ENCODE data around the gene ABHD8. TPM values are rescaled to one million over a fixed set of nuclear protein-coding genes. Genes with fewer than 3 reads are reported as not detected.
"Not testable (repeated sequence)": the region's sequence is repeated elsewhere in the genome, so short reads cannot be mapped to it uniquely, and the experiment has no call there.

ABHD8 gene
- total RNA-seq, 1 donor from 2014 or later = 5.6 TPM

DNA sequence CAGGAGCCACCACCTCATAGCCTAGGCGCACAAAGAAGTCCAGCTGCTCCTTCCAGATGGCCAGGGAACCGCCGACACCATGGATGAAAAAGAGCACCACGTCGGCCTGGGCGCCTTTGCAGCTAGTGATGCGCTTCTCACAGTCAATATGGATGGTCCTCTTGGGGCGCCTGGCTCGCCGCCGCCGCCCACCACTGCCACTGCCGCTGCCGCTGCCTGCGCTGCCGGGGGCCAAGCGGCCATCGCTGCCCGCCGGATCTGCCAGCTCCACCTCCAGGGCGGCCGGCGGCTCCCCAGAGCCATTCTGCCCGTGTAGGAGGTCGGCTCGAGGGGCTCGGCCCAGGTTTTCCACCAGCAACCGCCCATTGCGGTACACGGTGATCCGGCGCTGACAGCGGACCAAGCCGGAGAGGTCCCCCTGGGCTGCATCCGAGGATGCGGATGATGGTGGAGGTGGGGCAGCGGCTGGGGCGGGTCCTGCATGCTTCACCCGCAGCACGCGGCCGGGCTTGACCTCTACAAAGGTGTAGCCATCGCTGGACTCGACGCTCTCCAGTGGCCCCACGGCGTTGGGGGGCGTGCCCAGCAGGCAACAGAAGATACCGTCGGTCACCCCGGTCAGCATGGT is 2.1 kb downstream of the ABHD8 start:
- DNase-seq (ENCODE audit: low read depth in 2 of 2) = no peak

DNA sequence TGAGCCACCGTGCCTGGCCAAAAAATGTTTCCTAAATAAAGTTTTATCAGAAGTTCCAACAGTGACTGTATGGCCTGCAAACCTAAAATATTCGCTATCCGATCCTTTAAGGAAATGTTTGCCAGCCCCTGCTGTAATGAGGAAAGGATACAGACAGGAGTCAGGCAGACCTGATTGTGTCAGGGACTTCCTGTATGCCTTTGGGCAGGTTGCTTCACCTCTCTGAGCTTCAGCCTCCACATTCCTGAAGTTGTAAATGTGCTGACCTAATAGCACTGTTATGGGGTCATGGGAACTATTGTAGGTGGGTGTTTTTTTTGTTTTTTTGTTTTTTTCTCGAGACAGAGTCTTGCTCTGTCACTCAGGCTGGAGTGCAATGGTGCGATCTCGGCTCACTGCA is 6.2 kb downstream of the ABHD8 start:
- no peak for DNase-seq (ENCODE audit: low read depth in 2 of 2)

DNA sequence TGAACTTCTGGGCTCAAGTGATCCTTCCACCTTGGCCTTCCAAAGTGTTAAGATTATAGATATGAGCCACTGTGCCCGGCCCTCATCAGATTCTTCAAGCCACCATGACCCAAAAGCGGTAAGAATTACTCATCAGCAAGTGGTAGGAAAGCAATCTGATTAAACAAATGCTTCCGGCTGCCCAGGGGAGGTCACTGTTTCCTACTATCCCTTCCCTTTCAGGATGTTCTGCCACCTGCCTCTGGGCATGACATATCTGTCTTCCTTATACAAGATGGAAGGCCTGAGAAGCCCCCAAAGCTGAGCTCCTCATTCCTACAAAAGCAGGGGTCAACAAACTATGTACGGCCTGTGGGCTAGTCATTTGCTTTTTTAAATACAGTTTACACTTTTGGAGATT is 7.0 kb downstream of the ABHD8 start:
- peak; percentile 74 to 75 for DNase-seq (ENCODE audit: low read depth in 2 of 2)

DNA sequence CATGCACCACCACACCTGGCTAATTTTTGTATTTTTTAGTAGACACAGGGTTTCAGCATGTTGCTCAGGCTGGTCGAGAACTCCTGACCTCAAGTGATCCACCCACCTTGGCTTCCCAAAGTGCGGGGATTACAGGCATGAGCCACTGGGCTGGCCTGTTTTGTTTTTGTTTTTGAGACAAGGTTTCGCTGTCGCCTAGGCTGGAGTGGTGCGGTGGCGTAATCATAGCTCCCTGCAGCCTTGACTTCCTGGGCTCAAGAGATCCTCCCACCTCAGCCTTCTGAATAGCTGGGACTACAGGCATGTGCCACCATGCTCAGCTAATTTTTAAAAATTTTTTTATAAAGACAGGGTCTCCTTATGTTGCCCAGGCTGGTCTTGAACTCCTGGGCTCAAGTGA is 7.7 kb downstream of the ABHD8 start:
- DNase-seq (ENCODE audit: low read depth in 2 of 2) = not testable (repeated sequence)

DNA sequence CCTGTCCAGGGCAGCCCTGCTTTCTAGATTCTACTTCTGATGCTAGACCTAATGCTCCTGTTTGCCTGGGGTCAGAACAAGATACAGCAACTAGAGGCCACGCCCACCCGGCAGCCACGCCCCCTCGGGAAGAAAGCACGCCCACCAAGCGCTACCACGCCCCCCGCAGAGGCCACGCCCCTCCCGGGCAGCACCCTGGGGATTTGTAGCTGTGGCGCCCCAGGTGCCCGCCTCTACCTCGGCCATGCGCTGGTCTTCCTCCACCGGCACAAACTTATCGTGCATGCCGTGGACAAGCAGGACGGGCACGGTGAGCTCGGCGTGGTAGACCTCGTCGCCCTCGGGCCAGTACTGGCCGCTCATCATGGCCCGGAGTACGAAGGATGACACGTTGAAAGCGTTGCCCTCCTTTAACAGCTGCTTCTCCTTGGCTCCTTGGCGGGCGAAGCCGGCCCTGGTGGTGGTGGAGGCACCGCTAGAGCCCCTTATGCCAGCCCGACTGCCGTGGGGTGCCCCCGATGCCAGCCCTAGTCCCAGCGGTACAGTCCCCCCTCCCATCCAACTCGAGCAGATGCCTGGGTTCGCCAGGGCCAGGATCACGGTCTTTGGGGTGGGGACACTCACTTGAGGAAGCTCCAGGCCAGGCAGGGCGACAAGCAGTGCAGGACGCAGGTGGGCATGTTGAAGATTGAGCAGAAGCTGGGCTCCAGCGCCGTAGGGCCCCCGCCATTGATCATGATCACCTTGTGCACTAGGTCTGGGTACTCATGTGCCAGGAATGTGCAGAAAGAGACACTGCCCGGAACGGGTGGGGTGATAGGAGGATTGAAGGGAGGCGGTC is 9.0 kb downstream of the ABHD8 start:
- peak; percentile 24 to 44 for DNase-seq (ENCODE audit: low read depth in 2 of 2)

DNA sequence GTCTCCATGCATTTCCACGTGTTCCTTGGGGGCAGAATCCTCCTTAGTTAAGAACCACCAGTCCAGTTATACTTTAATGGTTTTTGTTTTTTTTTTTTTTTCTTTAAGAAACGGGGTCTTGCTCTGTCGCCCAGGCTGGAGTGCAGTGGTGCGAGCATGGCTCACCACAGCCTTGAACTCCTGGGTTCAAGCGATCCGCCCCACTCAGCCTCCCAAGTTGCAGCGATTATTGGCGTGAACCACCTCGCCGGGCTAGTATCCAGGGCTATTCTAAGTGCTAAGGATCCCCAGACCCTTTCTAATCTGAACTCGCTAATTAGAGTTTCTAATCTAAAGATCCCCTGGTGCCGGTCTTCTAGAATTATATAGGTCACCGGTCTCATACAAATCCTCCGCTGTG is 9.6 kb downstream of the ABHD8 start:
- DNase-seq (ENCODE audit: low read depth in 2 of 2) = no peak

DNA sequence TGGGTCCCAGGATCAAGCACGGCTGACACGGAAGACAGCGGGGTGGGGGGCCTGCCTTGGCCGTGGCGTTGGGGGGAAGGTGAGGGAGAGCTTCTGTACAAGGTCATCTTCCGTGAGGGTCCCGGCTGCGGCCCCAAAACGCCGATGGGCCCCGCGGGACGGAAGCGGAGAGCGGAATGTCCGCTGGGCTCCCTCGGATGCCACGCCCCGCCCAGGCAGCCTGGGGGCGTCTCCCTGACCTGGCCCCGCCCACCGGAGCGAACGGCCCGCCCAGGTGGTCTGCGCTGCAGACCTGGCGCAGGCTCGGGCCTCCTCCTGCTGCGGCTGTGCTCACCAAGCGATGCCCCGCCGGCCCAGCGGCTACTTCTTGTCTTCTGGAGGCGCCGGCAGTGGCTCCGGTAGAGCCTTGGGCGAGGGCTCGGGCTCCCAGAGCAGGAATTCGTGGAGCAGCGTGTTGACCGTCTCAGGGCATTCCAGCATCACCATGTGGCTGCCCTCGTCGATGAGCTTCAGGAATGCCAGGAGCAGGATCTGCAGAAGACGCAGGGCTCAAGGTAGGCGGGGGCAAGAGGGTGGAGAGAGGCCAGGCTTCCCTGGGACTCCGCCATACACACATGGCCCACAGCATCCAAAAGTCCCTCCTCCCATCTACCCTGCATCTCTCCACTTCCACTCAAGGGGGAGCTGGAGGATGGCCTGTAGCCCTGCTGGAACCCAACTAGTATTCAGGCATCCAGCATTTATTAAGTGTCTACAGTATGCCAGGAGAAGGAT is 10.7 kb downstream of the ABHD8 start:
- peak; percentile 85 to 86 for DNase-seq (ENCODE audit: low read depth in 2 of 2)

- peak; percentile 85 to 92 for DNase-seq (ENCODE audit: low read depth in 2 of 2)
Observed at GRCh38 chr19:17289489-17289888, 13.7 kb downstream of the ABHD8 start.

- DNase-seq (ENCODE audit: low read depth in 2 of 2) = no peak
Observed at GRCh38 chr19:17286752-17287151, 16.5 kb downstream of the ABHD8 start.

DNA sequence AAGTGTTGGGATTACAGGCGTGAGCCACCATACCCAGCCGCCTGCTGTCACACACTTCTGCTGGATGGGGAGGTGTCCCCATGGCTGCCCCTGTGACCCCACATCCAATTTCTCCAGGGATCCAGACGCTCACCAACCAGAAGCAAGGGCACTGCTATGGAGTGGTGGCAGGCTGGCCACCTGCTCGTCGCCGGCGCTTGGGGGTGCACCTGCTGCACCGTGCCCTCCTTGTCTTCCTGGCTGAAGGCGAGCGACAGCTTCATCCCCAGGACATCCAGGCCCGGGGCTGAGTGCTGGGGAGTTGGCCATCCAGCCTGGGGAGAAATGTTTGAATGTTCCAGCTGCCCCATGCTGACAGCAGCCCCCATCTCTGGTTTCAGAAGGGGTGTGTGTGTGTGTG is 17.0 kb downstream of the ABHD8 start:
- no peak for DNase-seq (ENCODE audit: low read depth in 2 of 2)

GRCh38 chr19:17285415-17286135 is 17.6 kb downstream of the ABHD8 start:
- no peak for DNase-seq (ENCODE audit: low read depth in 2 of 2)

- DNase-seq (ENCODE audit: low read depth in 2 of 2) = no peak
Observed at GRCh38 chr19:17283504-17283996, 19.7 kb downstream of the ABHD8 start.

DNA sequence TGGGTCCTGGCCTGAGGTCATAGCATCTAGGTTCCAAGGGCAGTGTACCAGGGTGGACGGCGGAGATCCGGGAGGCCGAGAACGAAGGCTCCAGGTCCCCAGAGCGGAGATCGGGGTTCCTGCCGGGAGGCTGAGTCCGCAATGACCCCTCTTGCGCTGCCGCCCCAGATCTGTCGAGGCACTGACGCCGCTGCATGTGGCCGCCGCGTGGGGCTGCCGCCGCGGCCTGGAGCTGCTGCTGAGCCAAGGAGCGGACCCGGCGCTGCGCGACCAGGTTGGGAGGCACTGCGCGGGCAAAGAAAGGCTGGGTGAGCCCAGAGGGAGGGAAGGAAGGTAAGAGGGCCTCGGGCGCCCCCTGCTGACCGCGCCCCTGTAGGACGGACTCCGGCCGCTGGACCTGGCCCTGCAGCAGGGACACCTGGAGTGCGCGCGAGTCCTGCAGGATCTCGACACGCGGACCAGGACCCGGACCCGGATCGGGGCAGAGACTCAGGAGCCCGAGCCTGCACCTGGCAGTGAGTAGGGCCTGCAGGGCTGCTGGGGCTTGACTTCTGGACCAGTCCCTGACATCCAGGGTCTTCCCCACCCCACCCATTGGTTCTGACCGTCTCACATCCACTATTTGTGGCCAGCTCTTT is 20.6 kb downstream of the ABHD8 start:
- DNase-seq (ENCODE audit: low read depth in 2 of 2) = peak; percentile 74 to 85

GRCh38 chr19:17281391-17282304 is 21.6 kb downstream of the ABHD8 start, which contains the start of gene ANKLE1:
TSS of gene ANKLE1 (plus strand) at chr19:17281901. CDS start at chr19:17281921, 20 bp downstream.
- peak in 1 of 2 donors; percentile 48 for DNase-seq (ENCODE audit: low read depth in 2 of 2)

- no peak for DNase-seq (ENCODE audit: low read depth in 2 of 2)
Observed at GRCh38 chr19:17279436-17279835, 23.8 kb downstream of the ABHD8 start.

DNA sequence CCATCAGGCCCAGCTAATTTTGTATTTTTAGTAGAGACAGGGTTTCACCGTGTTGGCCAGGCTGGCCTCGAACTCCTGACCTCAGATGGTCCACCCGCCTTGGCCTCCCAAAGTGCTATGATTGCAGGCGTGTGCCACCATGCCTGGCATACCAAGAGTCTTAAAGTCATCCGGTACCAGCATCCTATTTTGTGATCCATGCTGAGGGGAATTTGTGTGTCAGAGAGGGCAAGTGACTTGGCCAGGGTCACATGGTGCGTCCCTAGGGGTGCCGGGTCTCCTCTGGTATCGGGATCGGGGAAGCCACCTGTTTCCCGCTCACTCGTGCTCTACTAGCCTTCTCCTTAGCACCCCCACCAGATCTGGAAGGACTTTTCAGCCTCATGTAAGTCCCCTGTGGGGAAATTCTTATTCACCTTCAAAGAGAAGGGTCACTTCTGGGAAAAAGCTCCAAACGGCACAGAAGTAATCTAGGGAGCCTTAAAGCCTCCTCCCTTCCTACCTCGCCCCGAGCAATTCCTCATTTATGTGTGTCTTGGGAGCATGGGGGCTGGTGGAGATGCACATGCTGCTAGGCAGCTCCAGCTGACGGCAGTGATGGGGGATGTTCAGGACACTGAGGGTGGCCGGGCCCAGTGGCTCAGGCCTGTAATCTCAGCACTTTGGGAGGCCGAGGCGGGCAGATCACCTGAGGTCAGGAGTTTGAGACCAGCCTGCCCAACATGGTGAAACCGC is 27.6 kb downstream of the ABHD8 start:
- no peak for DNase-seq (ENCODE audit: low read depth in 2 of 2)

DNA sequence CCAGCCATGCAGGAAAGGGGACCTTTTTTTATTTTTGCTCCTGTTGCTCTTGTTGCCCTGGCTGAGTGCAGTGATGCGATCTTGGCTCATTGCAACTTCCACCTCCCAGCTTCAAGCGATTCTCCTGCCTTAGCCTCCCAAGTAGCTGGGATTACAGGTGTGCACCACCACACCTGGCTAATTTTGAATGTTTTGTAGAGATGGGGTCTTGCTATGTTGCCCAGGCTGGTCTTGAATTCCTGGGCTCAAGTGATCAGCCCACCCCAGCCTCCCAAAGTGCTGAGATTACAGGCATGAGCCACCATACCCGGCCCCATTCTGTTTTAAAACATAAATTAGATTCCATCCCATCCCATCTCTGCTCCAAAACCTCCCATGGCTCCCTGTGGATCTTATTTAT is 28.3 kb downstream of the ABHD8 start:
- DNase-seq (ENCODE audit: low read depth in 2 of 2) = not testable (repeated sequence)

DNA sequence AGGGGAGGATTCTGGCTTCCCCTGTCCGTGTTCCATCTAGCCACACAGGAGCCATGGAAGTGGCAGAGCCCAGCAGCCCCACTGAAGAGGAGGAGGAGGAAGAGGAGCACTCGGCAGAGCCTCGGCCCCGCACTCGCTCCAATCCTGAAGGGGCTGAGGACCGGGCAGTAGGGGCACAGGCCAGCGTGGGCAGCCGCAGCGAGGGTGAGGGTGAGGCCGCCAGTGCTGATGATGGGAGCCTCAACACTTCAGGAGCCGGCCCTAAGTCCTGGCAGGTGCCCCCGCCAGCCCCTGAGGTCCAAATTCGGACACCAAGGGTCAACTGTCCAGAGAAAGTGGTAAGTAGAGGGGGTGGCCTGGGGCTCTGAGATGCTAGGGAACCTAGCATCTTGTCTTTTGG is 34.5 kb downstream of the ABHD8 start:
- DNase-seq (ENCODE audit: low read depth in 2 of 2) = no peak
